Psoas muscle (tissue), 8 donors: ENCODE data around the gene TFB1M. TPM values are rescaled to one million over a fixed set of nuclear protein-coding genes. Genes with fewer than 3 reads are reported as not detected.
"Not testable (repeated sequence)": the region's sequence is repeated elsewhere in the genome, so short reads cannot be mapped to it uniquely, and the experiment has no call there.

ENCODE experiments used
- ATAC-seq, 4 donors: fragments of 200-7000 bp; cut with Tn5 transposase; one replicate each; pipeline ENCODE4 v1.9.1; 2020; ENCODE audit warnings: moderate library complexity in 3 of 4, mild to moderate bottlenecking in 2 of 4
- DNase-seq, 2 donors: peaks; one replicate each; pipeline ENCODE4 v3.0.0-alpha.2; 2020
- H3K27ac ChIP-seq: fragments of 200-600 bp; one replicate; pipeline ENCODE4 v1.8.0; 2022
- H3K27me3 ChIP-seq, 3 donors: fragments of 200-600 bp in 1 of 3; one replicate each; pipeline versions ENCODE4 v1.6.1 to v1.8.0; 2013 to 2022; ENCODE audit warnings: low read length in 2 of 3, mild to moderate bottlenecking in 2 of 3, moderate library complexity in 1 of 3; ENCODE audit not compliant: insufficient read depth in 3 of 3
- H3K36me3 ChIP-seq, 2 donors: fragments of 200-600 bp in 1 of 2; one replicate each; pipeline versions ENCODE4 v1.6.1 to v1.8.0; 2013 to 2022; ENCODE audit warnings: low read depth in 1 of 2, mild to moderate bottlenecking in 1 of 2, moderate library complexity in 1 of 2; ENCODE audit not compliant: insufficient read depth in 1 of 2
- H3K4me1 ChIP-seq: fragments of 200-600 bp; one replicate; pipeline ENCODE4 v1.8.0; 2022
- H3K4me3 ChIP-seq: fragments of 200-600 bp; one replicate; pipeline ENCODE4 v1.8.0; 2022; ENCODE audit warnings: mild to moderate bottlenecking
- H3K9me3 ChIP-seq: fragments of 200-600 bp; one replicate; pipeline ENCODE4 v1.8.0; 2022
- WGBS, 3 donors: extraction: QIAGEN DNeasy Blood & Tissue Kit; methylation state at CpG; one replicate each; pipeline versions ENCODE4 v1.1.6 to v1.1.7; 2013; 5-methylcytosine and 5-hydroxymethylcytosine counted together
- intact Hi-C, 2 donors: fragments of 100-400 bp; cut with DNase I; formaldehyde crosslinking; loops; one replicate each; pipeline versions ENCODE4 v1.11.0 to v1.14.2; 2022
- polyA plus RNA-seq, 3 donors: library from polyadenylated mRNA; stranded (reverse); fragments of 200-250 nt; gene quantifications; one replicate each; pipeline ENCODE4 v1.2.3, GENCODE V29; 2013
- total RNA-seq, 4 donors: library from RNA; stranded (reverse); fragmentation: NEBNext Ultra II Directional in 2 of 4; extraction: Animal tissue kit (Norgen Biotek cat#: 25700) in 2 of 4; gene quantifications; one replicate each; pipeline versions ENCODE4 v1.2.1 to v1.2.4, GENCODE V29; 2021 to 2023
- TF ChIP-seq, protein P1 (sequence below): fragments of 200-600 bp; IDR thresholded peaks from one replicate; pipeline ENCODE4 v1.8.0; 2022; ENCODE audit warnings: antibody characterized with exemption
- donor health status: healthy with polysubstance abuse.
- donor health status: DM: no; HTN: no; CAD: no; lungs with moderate emphysema.
- donor health status: Bipolar disorder and iron deficiency.
- donor health status: healthy.
- donor health status: DM: yes; HTN: yes; CAD: no.
- donor health status: DM: no; HTN: no; CAD: no.
- donor health status: DM: no; HTN: no; CAD: no.
- donor health status: DM: yes; HTN: yes; CAD: no.

Gene TFB1M
- total and polyA plus RNA-seq, 7 donors: 7.2 to 25.9 (median 17.8) TPM

DNA sequence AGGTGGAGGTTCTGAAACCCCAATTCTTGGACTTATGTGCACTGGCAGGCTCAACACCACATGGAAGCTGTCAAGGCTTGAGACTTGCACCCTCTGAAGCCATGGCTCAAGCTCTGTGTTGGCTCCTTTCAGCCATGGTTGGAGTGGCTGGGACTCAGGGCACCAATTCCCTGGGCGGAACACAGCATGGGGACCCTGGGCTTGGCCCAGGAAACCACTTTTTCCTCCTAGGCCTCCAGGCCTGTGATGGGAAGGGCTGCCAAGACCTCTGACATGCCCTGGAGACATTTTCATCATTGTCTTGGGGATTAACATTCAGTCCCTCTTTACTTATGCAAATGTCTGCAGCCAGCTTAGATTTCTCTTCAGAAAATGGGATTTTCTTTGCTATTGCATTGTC, 76.7 kb downstream of the TFB1M start:
- ATAC-seq (no peak), DNase-seq (no peak)
- WGBS, 3 donors: 46 to 95% (median 95%) methylated on average over 1 of the region's 1 CpG
- Histone ChIP-seq H3K4me3 (no peak overlapping the region), H3K27me3 (no peaks in the 10 kb centered on the region), H3K9me3 (no peaks in the 10 kb centered on the region), H3K36me3 (no peaks in the 10 kb centered on the region), H3K4me1 (no peaks in the 10 kb centered on the region), H3K27ac (no peak overlapping the region)
- intact Hi-C loops: no loop called here
- TF ChIP-seq, protein P1, sequence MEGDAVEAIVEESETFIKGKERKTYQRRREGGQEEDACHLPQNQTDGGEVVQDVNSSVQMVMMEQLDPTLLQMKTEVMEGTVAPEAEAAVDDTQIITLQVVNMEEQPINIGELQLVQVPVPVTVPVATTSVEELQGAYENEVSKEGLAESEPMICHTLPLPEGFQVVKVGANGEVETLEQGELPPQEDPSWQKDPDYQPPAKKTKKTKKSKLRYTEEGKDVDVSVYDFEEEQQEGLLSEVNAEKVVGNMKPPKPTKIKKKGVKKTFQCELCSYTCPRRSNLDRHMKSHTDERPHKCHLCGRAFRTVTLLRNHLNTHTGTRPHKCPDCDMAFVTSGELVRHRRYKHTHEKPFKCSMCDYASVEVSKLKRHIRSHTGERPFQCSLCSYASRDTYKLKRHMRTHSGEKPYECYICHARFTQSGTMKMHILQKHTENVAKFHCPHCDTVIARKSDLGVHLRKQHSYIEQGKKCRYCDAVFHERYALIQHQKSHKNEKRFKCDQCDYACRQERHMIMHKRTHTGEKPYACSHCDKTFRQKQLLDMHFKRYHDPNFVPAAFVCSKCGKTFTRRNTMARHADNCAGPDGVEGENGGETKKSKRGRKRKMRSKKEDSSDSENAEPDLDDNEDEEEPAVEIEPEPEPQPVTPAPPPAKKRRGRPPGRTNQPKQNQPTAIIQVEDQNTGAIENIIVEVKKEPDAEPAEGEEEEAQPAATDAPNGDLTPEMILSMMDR: no peak

DNA sequence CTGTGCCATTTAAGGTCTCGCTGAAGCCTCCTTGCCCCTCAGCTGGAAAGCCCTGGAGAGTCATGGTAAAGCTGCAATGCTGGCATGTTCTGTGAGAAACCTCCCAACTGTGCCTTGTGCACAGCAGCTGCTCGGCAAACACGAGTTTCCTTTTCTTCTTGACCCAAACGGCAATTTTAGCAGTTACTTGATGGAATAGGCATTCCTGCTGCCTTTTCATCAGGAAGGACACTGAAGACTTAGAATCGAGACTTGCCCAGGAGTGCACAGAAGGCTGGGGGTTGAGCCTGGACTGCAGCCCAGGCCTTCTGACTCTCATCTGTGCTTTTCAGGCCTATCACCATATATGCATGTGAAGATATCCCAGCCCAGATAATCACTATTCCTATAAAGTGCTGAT, 79.2 kb downstream of the TFB1M start:
- TF ChIP-seq, protein P1: no peak
- Histone ChIP-seq H3K4me3 (no peak overlapping the region), H3K4me1 (no peaks in the 10 kb centered on the region), H3K27me3 (no peaks in the 10 kb centered on the region), H3K9me3 (no peaks in the 10 kb centered on the region), H3K27ac (no peak overlapping the region), H3K36me3 (no peaks in the 10 kb centered on the region)
- 38 to 41% (median 40%) methylated on average over 5 of the region's 5 CpGs for WGBS, 3 donors
- DNase-seq (no peak), ATAC-seq (no peak)
- intact Hi-C loops: no loop called here

DNA sequence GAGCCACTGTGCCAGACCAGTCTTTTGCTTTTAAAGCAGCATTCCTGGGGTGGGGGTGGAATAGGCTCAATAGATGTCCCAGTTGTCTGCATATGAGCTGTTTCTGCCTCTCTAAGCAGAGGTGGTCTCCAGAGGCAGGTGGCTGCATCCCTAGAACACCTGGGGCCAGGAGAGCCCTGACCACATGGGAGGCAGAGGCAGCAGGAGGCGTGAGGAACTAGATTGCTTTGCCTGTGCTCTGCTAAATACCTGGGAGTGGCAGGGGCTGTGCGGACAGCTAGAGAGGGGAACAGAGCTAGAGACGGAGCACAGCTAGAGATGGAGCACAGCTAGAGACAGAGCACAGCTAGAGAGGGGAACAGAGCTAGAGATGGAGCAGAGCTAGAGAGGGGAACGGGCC, 79.6 kb downstream of the TFB1M start:
- no peak overlapping the region for H3K4me3 ChIP-seq
- no peaks in the 10 kb centered on the region for H3K9me3 ChIP-seq
- no peak overlapping the region for H3K27ac ChIP-seq
- ATAC-seq (no peak), DNase-seq (no peak)
- H3K27me3 ChIP-seq: no peaks in the 10 kb centered on the region
- no peaks in the 10 kb centered on the region for H3K4me1 ChIP-seq
- intact Hi-C loops: no loop called here
- 72 to 76% (median 74%) methylated on average over 4 of the region's 4 CpGs for WGBS, 3 donors
- H3K36me3 ChIP-seq: no peaks in the 10 kb centered on the region
- TF ChIP-seq, protein P1: no peak

DNA sequence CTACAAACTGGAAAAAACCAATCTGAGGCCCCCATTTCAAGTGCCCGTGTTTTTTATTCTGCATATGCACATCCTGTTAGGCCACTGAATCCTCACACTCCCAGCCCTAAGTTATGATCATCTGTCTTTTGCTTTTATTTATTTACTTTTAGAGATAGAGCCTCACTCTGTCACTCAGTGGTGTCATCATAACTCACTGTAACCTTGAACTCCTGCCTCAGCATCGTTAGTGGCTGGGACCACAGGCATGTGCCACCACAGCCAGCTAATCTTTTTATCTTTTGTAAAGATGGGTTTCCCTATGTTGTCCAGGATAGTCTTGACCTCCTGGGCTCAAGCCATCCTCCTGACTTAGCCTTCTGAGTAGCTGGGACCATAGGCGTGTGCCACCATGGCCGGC, 80.1 kb downstream of the TFB1M start:
- WGBS, 3 donors: 71 to 89% (median 85%) methylated on average over 4 of the region's 4 CpGs
- no peak overlapping the region for H3K27ac ChIP-seq

DNA sequence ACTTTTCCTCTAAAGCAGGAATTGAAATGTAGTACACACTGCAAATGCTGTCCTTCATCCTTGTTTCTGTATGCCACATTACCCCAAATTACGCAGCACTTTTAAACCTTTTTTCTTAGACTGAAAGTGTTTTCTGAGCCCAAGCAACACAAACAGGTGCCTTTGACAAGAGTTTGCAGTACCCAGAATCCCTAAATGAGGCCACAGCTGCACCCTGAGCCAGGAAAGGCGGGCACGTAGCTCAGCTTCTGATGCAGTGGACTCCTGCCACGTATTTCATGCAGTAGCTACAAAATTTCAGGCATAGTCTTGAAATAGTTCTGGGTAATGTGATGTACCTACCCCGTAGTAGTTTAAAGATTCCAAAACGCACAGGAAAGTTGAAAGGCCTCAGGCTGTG, 81.4 kb downstream of the TFB1M start:
- TF ChIP-seq, protein P1: no peak
- 55 to 67% (median 64%) methylated on average over 6 of the region's 6 CpGs for WGBS, 3 donors
- ATAC-seq (no peak), DNase-seq (no peak)
- H3K27ac ChIP-seq: no peak overlapping the region
- intact Hi-C loops: loop anchor here in 1 of 2 donors (1.0 kb wide), 1 partner anchor 10 kb away; no protein-coding TSS in a partner anchor
- no peaks in the 10 kb centered on the region for H3K9me3 ChIP-seq
- H3K36me3 ChIP-seq: no peaks in the 10 kb centered on the region
- H3K27me3 ChIP-seq: no peaks in the 10 kb centered on the region
- H3K4me1 ChIP-seq: no peaks in the 10 kb centered on the region
- H3K4me3 ChIP-seq: no peak overlapping the region

More for the DNA sequence above, 80.1 kb downstream of the TFB1M start:
- intact Hi-C loops: no loop called here
- H3K36me3 ChIP-seq: no peaks in the 10 kb centered on the region
- H3K4me3 ChIP-seq: no peak overlapping the region
- ATAC-seq: no peak
- DNase-seq: no peak
- no peaks in the 10 kb centered on the region for H3K4me1 ChIP-seq
- no peaks in the 10 kb centered on the region for H3K9me3 ChIP-seq
- TF ChIP-seq, protein P1: no peak
- H3K27me3 ChIP-seq: no peaks in the 10 kb centered on the region

DNA sequence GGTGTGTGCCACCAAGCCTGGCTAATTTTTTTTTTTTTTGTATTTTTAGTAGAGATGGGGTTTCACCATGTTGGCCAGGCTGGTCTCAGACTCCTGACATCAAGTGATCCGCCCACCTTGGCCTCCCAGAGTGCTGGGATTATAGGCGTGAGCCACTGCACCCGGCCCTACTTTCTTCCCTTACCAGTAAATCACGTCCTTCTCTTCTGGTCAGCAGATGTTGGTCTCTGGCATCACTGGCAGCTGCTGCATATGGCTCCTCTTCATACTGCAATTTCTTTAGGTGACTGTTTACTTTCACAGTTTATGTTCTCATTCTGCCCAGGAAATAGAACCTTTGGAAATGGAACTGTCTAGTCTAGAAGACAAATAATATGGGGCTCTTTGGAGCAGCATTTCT, 83.3 kb downstream of the TFB1M start:
- ATAC-seq, DNase-seq, H3K4me1 ChIP-seq, intact Hi-C loops, H3K27me3 ChIP-seq, H3K27ac ChIP-seq, H3K4me3 ChIP-seq, H3K36me3 ChIP-seq, H3K9me3 ChIP-seq: not testable (repeated sequence)
- WGBS, 3 donors: 61 to 72% (median 63%) methylated on average over 4 of the region's 4 CpGs
